Gastroesophageal sphincter (tissue), 3 donors: ENCODE measurements around the gene COMMD7.

Experiments
- POLR2A ChIP-seq, 2 donors: fragments of 450-650 bp; IDR thresholded peaks; one replicate each; pipeline ENCODE4 v1.6.1; 2017; ENCODE audit warnings: antibody characterized with exemption in 2 of 2, mild to moderate bottlenecking in 2 of 2, moderate library complexity in 1 of 2
- POLR2AphosphoS5 ChIP-seq: sonication (generic); formaldehyde crosslinking; IDR thresholded peaks from one replicate; pipeline ENCODE4 v1.6.1; 2017; ENCODE audit warnings: antibody characterized with exemption
- TF ChIP-seq, protein P1 (sequence below), 4 experiments: fragments of 200-600 bp in 2 of 4; fragments of 450-650 bp in 2 of 4; sonication (generic) in 1 of 4; IDR thresholded peaks; one replicate each; pipeline ENCODE4 v1.5.1; 2017 to 2019; ENCODE audit warnings: antibody characterized with exemption in 4 of 4, mild to moderate bottlenecking in 2 of 4, moderate library complexity in 2 of 4

DNA sequence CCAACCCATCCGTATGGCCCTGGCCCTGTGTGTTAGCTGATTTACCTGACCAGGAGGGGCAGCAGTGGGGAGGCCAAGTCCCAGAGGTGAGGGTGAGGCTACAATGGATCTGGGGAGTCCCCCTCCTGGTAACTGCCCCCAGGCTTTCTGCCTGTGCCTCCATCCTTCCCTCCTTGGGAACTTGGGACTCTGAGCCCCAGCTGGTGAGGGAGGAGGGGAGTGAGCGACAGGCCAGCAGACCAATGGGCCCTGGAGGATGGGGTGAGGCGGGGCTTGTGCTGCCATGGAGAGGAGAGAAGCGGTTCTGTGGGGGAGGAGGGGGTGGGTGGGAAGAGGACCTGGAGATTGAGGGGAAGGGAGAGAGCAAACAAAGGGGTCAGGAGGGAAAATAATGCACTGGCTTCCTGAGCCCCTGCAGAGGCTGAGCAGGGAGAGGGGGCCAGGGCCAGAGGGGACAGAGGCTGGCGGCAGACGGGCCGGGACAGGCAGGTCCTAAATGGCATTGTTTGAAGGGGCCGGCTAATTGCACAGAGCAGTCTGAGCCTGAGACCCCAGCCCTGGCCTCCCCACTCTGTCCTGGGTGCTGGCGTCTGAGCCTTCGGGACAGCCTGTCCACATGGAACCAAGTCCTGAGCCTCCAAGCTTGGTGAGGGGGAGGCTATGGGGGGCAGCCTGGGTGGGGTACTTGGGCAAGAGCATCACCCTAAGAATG lies 36.4 kb upstream of the COMMD7 start:
- TF ChIP-seq, protein P1, sequence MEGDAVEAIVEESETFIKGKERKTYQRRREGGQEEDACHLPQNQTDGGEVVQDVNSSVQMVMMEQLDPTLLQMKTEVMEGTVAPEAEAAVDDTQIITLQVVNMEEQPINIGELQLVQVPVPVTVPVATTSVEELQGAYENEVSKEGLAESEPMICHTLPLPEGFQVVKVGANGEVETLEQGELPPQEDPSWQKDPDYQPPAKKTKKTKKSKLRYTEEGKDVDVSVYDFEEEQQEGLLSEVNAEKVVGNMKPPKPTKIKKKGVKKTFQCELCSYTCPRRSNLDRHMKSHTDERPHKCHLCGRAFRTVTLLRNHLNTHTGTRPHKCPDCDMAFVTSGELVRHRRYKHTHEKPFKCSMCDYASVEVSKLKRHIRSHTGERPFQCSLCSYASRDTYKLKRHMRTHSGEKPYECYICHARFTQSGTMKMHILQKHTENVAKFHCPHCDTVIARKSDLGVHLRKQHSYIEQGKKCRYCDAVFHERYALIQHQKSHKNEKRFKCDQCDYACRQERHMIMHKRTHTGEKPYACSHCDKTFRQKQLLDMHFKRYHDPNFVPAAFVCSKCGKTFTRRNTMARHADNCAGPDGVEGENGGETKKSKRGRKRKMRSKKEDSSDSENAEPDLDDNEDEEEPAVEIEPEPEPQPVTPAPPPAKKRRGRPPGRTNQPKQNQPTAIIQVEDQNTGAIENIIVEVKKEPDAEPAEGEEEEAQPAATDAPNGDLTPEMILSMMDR (IDR thresholded peaks at IDR 0.05), result no peak
- no peak for TF ChIP-seq POLR2A (IDR thresholded peaks at IDR 0.05)
- TF ChIP-seq POLR2AphosphoS5, result no peak
